Astrocyte of the spinal cord (primary cell): ENCODE measurements around the gene SHC3.

ENCODE experiments used
- DNase-seq: peaks from one replicate; pipeline ENCODE4 v3.0.0; 2011; ENCODE audit warnings: low read depth, low spot score
- H3K4me3 ChIP-seq: 2 replicates; pipeline ENCODE4 v1.5.1; 2011; ENCODE audit warnings: low read depth, mild to moderate bottlenecking, low read length, moderate library complexity
- CTCF ChIP-seq: IDR thresholded peaks from 2 replicates; pipeline ENCODE4 v1.5.1; 2012; ENCODE audit warnings: low read depth, mild to moderate bottlenecking, low read length, inconsistent platforms
- in situ Hi-C: cut with HindIII; loops from 2 replicates; pipeline ENCODE4 v1.10.0; 2017; ENCODE audit warnings: low sequenced_read_pairs

The SHC3 gene

GRCh38 chr9:89187541-89187940 lies 8.9 kb upstream of the SHC3 start:
- no peak overlapping the region for H3K4me3 ChIP-seq
- no peak for DNase-seq
- TF ChIP-seq CTCF = no peak
- in situ Hi-C loops = no loop called here

DNA sequence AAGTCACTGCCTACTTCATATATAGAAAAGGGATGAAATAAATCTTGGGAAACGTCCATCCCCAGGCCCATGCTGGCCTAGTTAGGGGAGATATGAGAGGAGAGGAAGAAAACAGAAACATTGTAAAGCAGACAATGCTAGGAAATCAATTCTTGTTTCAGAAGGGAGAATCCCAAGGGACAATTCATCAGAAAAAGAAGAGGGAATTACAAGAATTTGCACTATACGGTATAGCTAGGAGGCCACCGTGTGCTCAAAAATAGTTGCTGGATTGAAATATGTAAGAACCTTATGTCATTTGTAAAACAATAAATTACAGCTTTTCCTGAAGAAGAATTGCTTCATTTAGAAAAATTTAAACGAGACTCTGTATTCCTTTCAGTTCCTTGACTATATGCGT lies 8.3 kb upstream of the SHC3 start:
- no peak overlapping the region for H3K4me3 ChIP-seq
- TF ChIP-seq CTCF = no peak
- DNase-seq = no peak
- in situ Hi-C loops = no loop called here

DNA sequence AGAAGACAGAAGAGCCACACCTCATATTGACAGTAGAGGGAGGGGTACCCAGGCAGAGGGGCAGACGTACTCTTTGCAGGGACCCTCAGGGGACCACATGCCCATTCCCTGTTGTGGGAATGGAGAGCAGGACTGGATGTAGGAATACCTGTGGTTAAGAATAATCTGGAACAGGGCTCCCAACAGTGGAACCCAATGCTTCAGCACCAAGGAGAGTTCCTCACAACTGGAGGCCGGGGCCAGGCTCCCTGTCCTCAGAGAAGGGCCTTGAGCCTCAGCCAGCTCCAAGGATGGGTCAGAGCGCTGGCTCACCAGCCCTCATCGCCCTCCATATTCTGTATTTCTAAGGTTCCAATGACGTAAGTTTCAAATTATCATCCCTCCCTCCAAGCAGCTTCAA lies 7.4 kb upstream of the SHC3 start:
- DNase-seq = peak; percentile 23
- no peak for TF ChIP-seq CTCF
- no peak overlapping the region for H3K4me3 ChIP-seq
- in situ Hi-C loops = no loop called here

- DNase-seq = no peak
- TF ChIP-seq CTCF = no peak
- in situ Hi-C loops = no loop called here
- H3K4me3 ChIP-seq = no peak overlapping the region
Measured at GRCh38 chr9:89183146-89183545, 4.5 kb upstream of the SHC3 start.

DNA sequence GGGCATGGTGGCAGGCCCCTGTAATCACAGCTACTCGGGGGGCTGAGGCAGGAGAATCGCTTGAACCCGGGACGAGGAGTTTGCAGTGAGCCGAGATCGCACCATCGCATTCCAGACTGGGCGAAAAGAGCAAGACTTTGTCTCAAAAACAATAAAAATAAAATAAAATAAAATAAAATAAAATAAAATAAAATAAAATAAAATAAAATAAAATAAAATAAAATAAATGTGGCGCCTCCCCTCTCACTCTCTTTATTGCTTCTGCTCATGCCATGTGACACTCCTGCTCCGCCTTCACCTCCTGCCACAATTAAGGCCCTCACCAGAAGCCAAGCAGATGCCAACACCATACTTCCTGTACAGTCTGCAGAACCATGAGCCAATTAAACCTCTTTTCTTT lies 3.8 kb upstream of the SHC3 start:
- TF ChIP-seq CTCF = no peak
- in situ Hi-C loops = no loop called here
- DNase-seq = no peak

DNA sequence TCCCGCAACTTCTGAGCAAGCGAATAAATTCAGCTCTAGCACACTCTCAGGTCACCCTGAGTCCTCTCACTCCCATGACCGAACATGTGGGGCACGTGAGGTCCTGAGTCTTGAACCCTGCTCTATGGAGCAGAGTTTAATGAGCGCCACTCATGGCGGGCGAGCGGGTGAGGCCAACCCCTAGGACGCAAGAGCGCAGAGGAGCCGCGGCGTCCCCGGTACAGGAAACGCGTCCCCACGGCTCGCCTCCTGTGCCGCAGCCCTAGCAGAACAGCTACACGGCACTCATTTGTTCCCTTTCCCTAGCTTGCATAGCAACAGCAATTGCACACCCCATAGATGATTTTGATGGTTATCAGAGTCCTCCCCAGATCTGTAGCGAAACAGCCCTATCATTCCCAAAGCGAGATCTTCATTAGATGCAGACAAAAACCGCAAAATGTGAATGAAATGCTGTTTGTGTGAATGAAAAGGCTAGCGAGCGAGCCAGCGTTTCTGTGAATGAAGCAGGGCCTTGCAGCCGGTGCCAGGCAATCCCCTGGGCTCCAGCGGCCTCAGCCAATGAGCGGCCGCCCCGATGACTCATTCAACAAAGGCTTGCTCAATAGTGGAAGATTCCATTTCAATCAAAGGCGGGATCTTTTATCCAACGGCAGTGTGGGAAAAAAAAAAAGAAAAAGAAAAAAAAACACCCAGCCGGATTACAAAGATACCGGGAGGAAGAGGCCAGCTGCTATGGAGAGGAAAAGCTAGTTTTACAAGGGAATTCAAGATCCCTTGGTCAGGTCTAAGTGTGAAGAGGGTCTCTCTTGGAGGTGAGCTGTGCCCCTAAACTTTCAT lies 1.5 kb upstream of the SHC3 start:
- peak overlapping the region; percentile 43 for H3K4me3 ChIP-seq
- peak; percentile 98 for DNase-seq
- TF ChIP-seq CTCF = no peak
- in situ Hi-C loops = no loop called here

More for the DNA sequence above, 3.8 kb upstream of the SHC3 start:
- no peak overlapping the region for H3K4me3 ChIP-seq
